ENCODE results near the gene ANKRD31. TPM values are rescaled to one million over a fixed set of nuclear protein-coding genes. Genes with fewer than 3 reads are reported as not detected.

The ANKRD31 gene
- total RNA-seq, 1 experiment from 2014 or later: 0.11 TPM

DNA sequence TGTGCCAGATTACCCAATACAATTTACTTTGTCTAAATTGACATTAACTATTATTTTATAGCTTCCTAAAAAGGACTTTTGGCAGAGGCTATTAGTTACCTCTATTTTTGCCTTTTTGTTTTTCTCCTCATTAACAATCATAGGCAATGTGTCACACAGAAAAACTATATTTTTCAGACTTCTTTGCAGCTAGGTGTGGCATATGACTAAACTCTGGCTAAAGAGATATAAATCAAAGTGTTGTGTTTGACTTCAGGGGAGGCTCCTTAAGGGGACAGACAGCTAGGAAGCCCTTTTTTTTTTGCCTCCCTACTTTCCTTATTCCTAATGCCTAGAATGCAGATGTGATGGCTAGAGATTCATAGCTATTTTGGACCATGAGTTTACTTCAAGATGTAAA is 164.6 kb downstream of the ANKRD31 start:
- H3K4me1 ChIP-seq (ENCODE audit: insufficient read depth, low read length): no peaks in the 10 kb centered on the region
- H2AK5ac ChIP-seq (ENCODE audit: insufficient read length, low read length): no peak overlapping the region
- H2AFZ ChIP-seq (ENCODE audit: low read length): no peak overlapping the region
- no peak overlapping the region for H3K4ac ChIP-seq (ENCODE audit: low read depth, low read length)
- no peak overlapping the region for H3K14ac ChIP-seq (ENCODE audit: insufficient read depth, low read length)
- H2BK15ac ChIP-seq (ENCODE audit: low read depth, low read length): no peak overlapping the region
- no peak overlapping the region for H3K4me2 ChIP-seq (ENCODE audit: insufficient read depth, insufficient read length, low read length)
- TF ChIP-seq, protein P1, sequence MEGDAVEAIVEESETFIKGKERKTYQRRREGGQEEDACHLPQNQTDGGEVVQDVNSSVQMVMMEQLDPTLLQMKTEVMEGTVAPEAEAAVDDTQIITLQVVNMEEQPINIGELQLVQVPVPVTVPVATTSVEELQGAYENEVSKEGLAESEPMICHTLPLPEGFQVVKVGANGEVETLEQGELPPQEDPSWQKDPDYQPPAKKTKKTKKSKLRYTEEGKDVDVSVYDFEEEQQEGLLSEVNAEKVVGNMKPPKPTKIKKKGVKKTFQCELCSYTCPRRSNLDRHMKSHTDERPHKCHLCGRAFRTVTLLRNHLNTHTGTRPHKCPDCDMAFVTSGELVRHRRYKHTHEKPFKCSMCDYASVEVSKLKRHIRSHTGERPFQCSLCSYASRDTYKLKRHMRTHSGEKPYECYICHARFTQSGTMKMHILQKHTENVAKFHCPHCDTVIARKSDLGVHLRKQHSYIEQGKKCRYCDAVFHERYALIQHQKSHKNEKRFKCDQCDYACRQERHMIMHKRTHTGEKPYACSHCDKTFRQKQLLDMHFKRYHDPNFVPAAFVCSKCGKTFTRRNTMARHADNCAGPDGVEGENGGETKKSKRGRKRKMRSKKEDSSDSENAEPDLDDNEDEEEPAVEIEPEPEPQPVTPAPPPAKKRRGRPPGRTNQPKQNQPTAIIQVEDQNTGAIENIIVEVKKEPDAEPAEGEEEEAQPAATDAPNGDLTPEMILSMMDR (conservative IDR thresholded peaks at IDR 0.05): no peak
- Mint-ChIP-seq H3K27me3 (ENCODE audit: low read depth) (no peaks in the 10 kb centered on the region), H3K4me3 (no peak overlapping the region), H3K9me3 (no peaks in the 10 kb centered on the region), H3K4me1 (no peaks in the 10 kb centered on the region), H3K36me3 (ENCODE audit: insufficient read depth in 1 of 3, low read depth in 3 of 3) (no peaks in the 10 kb centered on the region), H3K27ac (no peak overlapping the region)
- H3T11ph ChIP-seq (ENCODE audit: low read length): no peak overlapping the region
- H3K23ac ChIP-seq (ENCODE audit: insufficient read length, low read depth, low read length): no peak overlapping the region
- H2BK120ac ChIP-seq (ENCODE audit: low read depth, low read length, poor library complexity, severe bottlenecking): no peak overlapping the region
- H3K23me2 ChIP-seq (ENCODE audit: insufficient read length, low read depth, low read length, poor library complexity, severe bottlenecking): no peaks in the 10 kb centered on the region
- no peaks in the 10 kb centered on the region for H3K79me1 ChIP-seq (ENCODE audit: insufficient read depth, low read depth, low read length, poor library complexity, severe bottlenecking)
- H3K18ac ChIP-seq (ENCODE audit: insufficient read length, low read depth, low read length): no peak overlapping the region
- no peaks in the 10 kb centered on the region for H3K9me3 ChIP-seq (ENCODE audit: control insufficient read depth, low read depth, low read length)
- no peak for DNase-seq
- no peaks in the 10 kb centered on the region for H4K20me1 ChIP-seq (ENCODE audit: control insufficient read depth, insufficient read depth, insufficient read length)
- H2BK5ac ChIP-seq (ENCODE audit: insufficient read length, low read length): no peak overlapping the region
- H4K5ac ChIP-seq (ENCODE audit: insufficient read length, low read depth, low read length): no peak overlapping the region
- H4K91ac ChIP-seq (ENCODE audit: insufficient read length, low read depth, low read length): no peak overlapping the region
- no peak overlapping the region for H4K8ac ChIP-seq (replicated peaks; ENCODE audit: insufficient read length, low read depth, low read length)
- H3K56ac ChIP-seq (ENCODE audit: insufficient read length, low read depth, low read length): no peak overlapping the region
- H3K79me2 ChIP-seq (ENCODE audit: insufficient read depth, low read length): no peaks in the 10 kb centered on the region
- H2BK20ac ChIP-seq (ENCODE audit: low read depth, low read length, poor library complexity, severe bottlenecking): no peak overlapping the region
- H3K27me3 ChIP-seq (ENCODE audit: insufficient read depth, low read length): no peaks in the 10 kb centered on the region
- no peak overlapping the region for H2BK12ac ChIP-seq (ENCODE audit: insufficient read length, low read depth, low read length)
- no peak overlapping the region for H3K27ac ChIP-seq (ENCODE audit: insufficient read length, low read depth, low read length)
- no peak overlapping the region for H3K9ac ChIP-seq (ENCODE audit: extremely low read depth, insufficient read length, low read length)
